Ishikawa (cell line): ENCODE data around the gene TSC1.

Experiments used
- CEBPB ChIP-seq: IDR thresholded peaks from 2 replicates; pipeline ENCODE4 v1.6.1; 2012
- EGR1 ChIP-seq: IDR thresholded peaks from 2 replicates; pipeline ENCODE4 v1.6.1; 2012
- EP300 ChIP-seq: IDR thresholded peaks from 2 replicates; pipeline ENCODE4 v1.6.1; 2012; ENCODE audit warnings: borderline replicate concordance
- NFIC ChIP-seq: IDR thresholded peaks from 2 replicates; pipeline ENCODE4 v1.6.1; 2012
- RAD21 ChIP-seq: IDR thresholded peaks from 2 replicates; pipeline ENCODE4 v1.6.1; 2012; ENCODE audit warnings: low read depth
- TAF1 ChIP-seq: IDR thresholded peaks from 2 replicates; pipeline ENCODE4 v1.6.1; 2012; ENCODE audit warnings: low read depth, mild to moderate bottlenecking
- YY1 ChIP-seq: IDR thresholded peaks from 2 replicates; pipeline ENCODE4 v1.6.1; 2012; ENCODE audit warnings: low read depth
- TF ChIP-seq, protein P1 (sequence below): IDR thresholded peaks from 2 replicates; pipeline ENCODE4 v1.6.1; 2012

GRCh38 chr9:132854832-132855231 lies 89.6 kb downstream of the TSC1 start:
- TF ChIP-seq CEBPB (no peak), EGR1 (no peak), RAD21 (no peak), YY1 (no peak), EP300 (no peak), TAF1 (no peak), NFIC (no peak)
- TF ChIP-seq, protein P1, sequence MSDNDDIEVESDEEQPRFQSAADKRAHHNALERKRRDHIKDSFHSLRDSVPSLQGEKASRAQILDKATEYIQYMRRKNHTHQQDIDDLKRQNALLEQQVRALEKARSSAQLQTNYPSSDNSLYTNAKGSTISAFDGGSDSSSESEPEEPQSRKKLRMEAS: no peak
